Loucy (cell line): ENCODE data around the gene GNG8.

Source experiments
- H2AFZ ChIP-seq: fragments of 200-600 bp; sonication (generic); 2 replicates; pipeline ENCODE4 v1.6.0; 2016; ENCODE audit warnings: antibody characterized with exemption, mild to moderate bottlenecking, low read length, moderate library complexity
- H3F3A ChIP-seq: fragments of 200-600 bp; 2 replicates; pipeline ENCODE4 v1.6.0; 2016; ENCODE audit warnings: antibody characterized with exemption, low read depth, mild to moderate bottlenecking
- H3K27me3 ChIP-seq: fragments of 200-600 bp; sonication (generic); 2 replicates; pipeline ENCODE4 v1.6.1; 2014; ENCODE audit warnings: low read length, mild to moderate bottlenecking; ENCODE audit not compliant: insufficient read depth, poor library complexity, severe bottlenecking
- H3K36me3 ChIP-seq: fragments of 200-600 bp; sonication (generic); 2 replicates; pipeline ENCODE4 v1.6.1; 2016; ENCODE audit warnings: low read length; ENCODE audit not compliant: insufficient read depth
- H3K4me1 ChIP-seq: fragments of 200-600 bp; sonication (generic); 2 replicates; pipeline ENCODE4 v1.5.1; 2014; ENCODE audit warnings: low read length, mild to moderate bottlenecking; ENCODE audit not compliant: insufficient read depth, poor library complexity, severe bottlenecking
- H3K4me2 ChIP-seq: fragments of 200-600 bp; sonication (generic); 2 replicates; pipeline ENCODE4 v1.6.0; 2014; ENCODE audit warnings: antibody characterized with exemption, low read length, low read depth, mild to moderate bottlenecking; ENCODE audit not compliant: poor library complexity, severe bottlenecking
- H3K4me3 ChIP-seq: fragments of 200-600 bp; sonication (generic); 2 replicates; pipeline ENCODE4 v1.5.1; 2014; ENCODE audit warnings: low read length, mild to moderate bottlenecking, mixed read lengths; ENCODE audit not compliant: poor library complexity, severe bottlenecking
- H3K79me2 ChIP-seq: fragments of 200-600 bp; sonication (generic); 2 replicates; pipeline ENCODE4 v1.6.1; 2014; ENCODE audit warnings: low read length; ENCODE audit not compliant: insufficient read depth
- H3K9ac ChIP-seq: fragments of 200-600 bp; sonication (generic); 2 replicates; pipeline ENCODE4 v1.6.0; 2014; ENCODE audit warnings: mild to moderate bottlenecking, low read depth, low read length, moderate library complexity; ENCODE audit not compliant: poor library complexity, severe bottlenecking
- H3K9me2 ChIP-seq: fragments of 200-600 bp; sonication (generic); replicated peaks from 2 replicates; pipeline ENCODE4 v1.6.1; 2016; ENCODE audit warnings: low read depth, low read length, mixed read lengths
- H3K9me3 ChIP-seq: fragments of 200-600 bp; sonication (generic); 2 replicates; pipeline ENCODE4 v1.6.1; 2014; ENCODE audit warnings: mild to moderate bottlenecking, antibody characterized with exemption, low read length, low read depth; ENCODE audit not compliant: insufficient read depth
- H4K20me1 ChIP-seq: fragments of 200-600 bp; sonication (generic); 2 replicates; pipeline ENCODE4 v1.6.0; 2014; ENCODE audit warnings: antibody characterized with exemption, low read length, mild to moderate bottlenecking; ENCODE audit not compliant: insufficient read depth, poor library complexity, severe bottlenecking
- CTCF ChIP-seq: fragments of 200-600 bp; sonication (generic); conservative IDR thresholded peaks from 2 replicates; pipeline ENCODE4 v1.5.1; 2014; ENCODE audit warnings: mild to moderate bottlenecking, antibody characterized with exemption, low read length
- EZH2phosphoT487 ChIP-seq: fragments of 200-600 bp; IDR thresholded peaks from 2 replicates; pipeline ENCODE4 v1.6.1; 2018; ENCODE audit warnings: antibody characterized with exemption, mild to moderate bottlenecking, moderate library complexity, borderline replicate concordance

Gene GNG8

GRCh38 chr19:46587861-46588260, 48.1 kb downstream of the GNG8 start:
- no peaks in the 10 kb centered on the region for H4K20me1 ChIP-seq
- TF ChIP-seq EZH2phosphoT487 (no peak), CTCF (no peak)

GRCh38 chr19:46586294-46586693, 49.7 kb downstream of the GNG8 start:
- Histone ChIP-seq H3F3A (no peaks in the 10 kb centered on the region), H3K79me2 (no peaks in the 10 kb centered on the region), H4K20me1 (no peaks in the 10 kb centered on the region), H2AFZ (no peak overlapping the region), H3K4me1 (peaks cover 3% of the 10 kb centered on the region), H3K36me3 (no peaks in the 10 kb centered on the region), H3K4me2 (no peak overlapping the region), H3K9me2 (no peaks in the 10 kb centered on the region), H3K9ac (no peak overlapping the region), H3K27me3 (no peaks in the 10 kb centered on the region), H3K4me3 (no peak overlapping the region), H3K9me3 (no peaks in the 10 kb centered on the region)
- no peak for TF ChIP-seq EZH2phosphoT487
- TF ChIP-seq CTCF = no peak

More at GRCh38 chr19:46587861-46588260, 48.1 kb downstream of the GNG8 start:
- no peak overlapping the region for H3K9ac ChIP-seq
- H3K36me3 ChIP-seq = no peaks in the 10 kb centered on the region
- no peak overlapping the region for H3K4me3 ChIP-seq
- no peaks in the 10 kb centered on the region for H3K9me3 ChIP-seq
- no peaks in the 10 kb centered on the region for H3K79me2 ChIP-seq
- H3F3A ChIP-seq = no peaks in the 10 kb centered on the region
- H3K27me3 ChIP-seq = no peaks in the 10 kb centered on the region
- H2AFZ ChIP-seq = no peak overlapping the region
- H3K9me2 ChIP-seq = no peaks in the 10 kb centered on the region
- peaks cover 3% of the 10 kb centered on the region for H3K4me1 ChIP-seq
- H3K4me2 ChIP-seq = no peak overlapping the region

- Histone ChIP-seq H3K9me3 (no peaks in the 10 kb centered on the region), H3F3A (no peaks in the 10 kb centered on the region), H3K79me2 (no peaks in the 10 kb centered on the region), H3K36me3 (no peaks in the 10 kb centered on the region), H3K9me2 (no peaks in the 10 kb centered on the region), H3K4me2 (no peak overlapping the region), H3K4me3 (no peak overlapping the region), H3K9ac (no peak overlapping the region), H4K20me1 (no peaks in the 10 kb centered on the region), H3K27me3 (no peaks in the 10 kb centered on the region), H3K4me1 (peaks cover 3% of the 10 kb centered on the region), H2AFZ (no peak overlapping the region)
- TF ChIP-seq EZH2phosphoT487 (no peak), CTCF (no peak)
Observed at GRCh38 chr19:46585539-46585938, 50.5 kb downstream of the GNG8 start.
